PC-3 (cell line): ENCODE data around the gene HARS2. TPM values are rescaled to one million over a fixed set of nuclear protein-coding genes. Genes with fewer than 3 reads are reported as not detected.

ENCODE experiments used
- ATAC-seq: fragments of 200-7000 bp; cut with Tn5 transposase; 2 replicates; pipeline ENCODE4 v1.9.1; 2020; ENCODE audit warnings: mild to moderate bottlenecking, moderate library complexity
- BruUV-seq: library from RNA; stranded (reverse); fragments of 400-500 nt; replicated peaks from 2 replicates; lab custom pipeline; 2021; lab: Mats Ljungman, UMichigan
- CTCF ChIA-PET: fragments of 300-600 bp; sonication (Branson Sonifier 250); formaldehyde crosslinking; loops from one replicate; lab custom pipeline; 2022; ENCODE audit warnings: antibody characterized with exemption; lab: Charles Lee
- POLR2A ChIA-PET: fragments of 300-600 bp; sonication (Branson Sonifier 250); formaldehyde crosslinking; loops from one replicate; lab custom pipeline; 2022; ENCODE audit warnings: antibody characterized with exemption; ENCODE audit not compliant: unreplicated experiment; lab: Charles Lee
- DNase-seq: peaks from one replicate; pipeline ENCODE4 v3.0.0-alpha.2; 2015
- H2AFZ ChIP-seq: fragments of 300-600 bp; sonication (generic); 2 replicates; pipeline ENCODE4 v1.6.0; 2016; ENCODE audit warnings: antibody characterized with exemption, low read length
- H3F3A ChIP-seq: fragments of 300-600 bp; sonication (generic); one replicate; pipeline ENCODE4 v1.6.0; 2017; ENCODE audit warnings: antibody characterized with exemption, low read length, control low read depth, mild to moderate bottlenecking; ENCODE audit not compliant: unreplicated experiment
- H3K27ac ChIP-seq: fragments of 300-600 bp; sonication (generic); 2 replicates; pipeline ENCODE4 v1.5.1; 2016; ENCODE audit warnings: mild to moderate bottlenecking, low read length
- H3K27me3 ChIP-seq: fragments of 300-600 bp; sonication (generic); 2 replicates; pipeline ENCODE4 v1.6.1; 2016; ENCODE audit warnings: low read length, mixed read lengths
- H3K36me3 ChIP-seq: fragments of 300-600 bp; sonication (generic); 2 replicates; pipeline ENCODE4 v1.6.1; 2016; ENCODE audit warnings: low read depth, mixed run types, low read length, mixed read lengths
- H3K4me1 ChIP-seq: fragments of 300-600 bp; sonication (generic); 2 replicates; pipeline ENCODE4 v1.5.1; 2016; ENCODE audit warnings: low read length; ENCODE audit not compliant: insufficient read depth
- H3K4me2 ChIP-seq: fragments of 300-600 bp; sonication (generic); 2 replicates; pipeline ENCODE4 v1.6.0; 2016; ENCODE audit warnings: low read length
- H3K4me3 ChIP-seq: fragments of 300-600 bp; sonication (generic); 2 replicates; pipeline ENCODE4 v1.5.1; 2016; ENCODE audit warnings: mild to moderate bottlenecking, low read length, mixed read lengths
- H3K79me2 ChIP-seq: fragments of 300-600 bp; sonication (generic); 2 replicates; pipeline ENCODE4 v1.6.1; 2017; ENCODE audit warnings: low read length, mixed read lengths
- H3K9ac ChIP-seq: fragments of 300-600 bp; sonication (generic); 2 replicates; pipeline ENCODE4 v1.6.0; 2016; ENCODE audit warnings: mild to moderate bottlenecking, low read length
- H3K9me2 ChIP-seq: fragments of 300-600 bp; sonication (generic); replicated peaks from 2 replicates; pipeline ENCODE4 v1.6.1; 2016; ENCODE audit warnings: mixed run types, low read length, mixed read lengths
- H3K9me3 ChIP-seq: fragments of 300-600 bp; sonication (generic); 2 replicates; pipeline ENCODE4 v1.6.1; 2016; ENCODE audit warnings: low read length, mixed read lengths
- H4K20me1 ChIP-seq: fragments of 300-600 bp; sonication (generic); 2 replicates; pipeline ENCODE4 v1.6.1; 2016; ENCODE audit warnings: low read length, mixed read lengths
- EZH2 ChIP-seq: fragments of 300-600 bp; sonication (generic); IDR thresholded peaks from one replicate; pipeline ENCODE4 v1.6.1; 2017; ENCODE audit warnings: antibody characterized with exemption, mild to moderate bottlenecking, low read length; ENCODE audit not compliant: unreplicated experiment
- EZH2phosphoT487 ChIP-seq: fragments of 300-600 bp; sonication (generic); IDR thresholded peaks from 2 replicates; pipeline ENCODE4 v1.6.1; 2018; ENCODE audit warnings: mild to moderate bottlenecking, antibody characterized with exemption, low read length, borderline replicate concordance
- intact Hi-C: fragments of 100-400 bp; cut with micrococcal nuclease; formaldehyde crosslinking; loops from 2 replicates; pipeline ENCODE4 v1.9.0; 2023
- total RNA-seq: library from RNA; depleted of rRNA; stranded (reverse); fragments of >200 nt; gene quantifications from 2 replicates; pipeline ENCODE4 v1.2.3, GENCODE V29; 2014
- TF ChIP-seq, protein P1 (sequence below): fragments of 300-600 bp; sonication (generic); conservative IDR thresholded peaks from 2 replicates; pipeline ENCODE4 v1.5.1; 2017; ENCODE audit warnings: antibody characterized with exemption, low read depth, mild to moderate bottlenecking, low read length

HARS2 gene
- total RNA-seq, 1 experiment from 2014 or later = 23.3 TPM

GRCh38 chr5:140710899-140711552 is 19.8 kb downstream of the HARS2 start:
- POLR2A ChIA-PET = interaction anchor here (0.5 to 1.3 kb wide), 7 partner anchors 9 to 1440 kb away, joined by 3 to 10 read pairs (median 5); partner anchors contain the start of genes HARS1, HARS2 and ZMAT2
- TF ChIP-seq EZH2 (no peak), EZH2phosphoT487 (no peak)
- TF ChIP-seq, protein P1, sequence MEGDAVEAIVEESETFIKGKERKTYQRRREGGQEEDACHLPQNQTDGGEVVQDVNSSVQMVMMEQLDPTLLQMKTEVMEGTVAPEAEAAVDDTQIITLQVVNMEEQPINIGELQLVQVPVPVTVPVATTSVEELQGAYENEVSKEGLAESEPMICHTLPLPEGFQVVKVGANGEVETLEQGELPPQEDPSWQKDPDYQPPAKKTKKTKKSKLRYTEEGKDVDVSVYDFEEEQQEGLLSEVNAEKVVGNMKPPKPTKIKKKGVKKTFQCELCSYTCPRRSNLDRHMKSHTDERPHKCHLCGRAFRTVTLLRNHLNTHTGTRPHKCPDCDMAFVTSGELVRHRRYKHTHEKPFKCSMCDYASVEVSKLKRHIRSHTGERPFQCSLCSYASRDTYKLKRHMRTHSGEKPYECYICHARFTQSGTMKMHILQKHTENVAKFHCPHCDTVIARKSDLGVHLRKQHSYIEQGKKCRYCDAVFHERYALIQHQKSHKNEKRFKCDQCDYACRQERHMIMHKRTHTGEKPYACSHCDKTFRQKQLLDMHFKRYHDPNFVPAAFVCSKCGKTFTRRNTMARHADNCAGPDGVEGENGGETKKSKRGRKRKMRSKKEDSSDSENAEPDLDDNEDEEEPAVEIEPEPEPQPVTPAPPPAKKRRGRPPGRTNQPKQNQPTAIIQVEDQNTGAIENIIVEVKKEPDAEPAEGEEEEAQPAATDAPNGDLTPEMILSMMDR = no peak
- Histone ChIP-seq H3K9me3 (no peaks in the 10 kb centered on the region), H3K9ac (peak overlapping the region; percentile 67), H3K4me2 (peak overlapping the region; percentile 91), H3K27me3 (no peaks in the 10 kb centered on the region), H2AFZ (peak overlapping the region; percentile 92), H4K20me1 (no peaks in the 10 kb centered on the region), H3F3A (peaks cover 8% of the 10 kb centered on the region), H3K9me2 (no peaks in the 10 kb centered on the region), H3K36me3 (peaks cover 2% of the 10 kb centered on the region; the same call in 1 of the 2 replicates), H3K4me3 (peak overlapping the region; percentile 91), H3K27ac (peak overlapping the region; percentile 85), H3K79me2 (no peaks in the 10 kb centered on the region), H3K4me1 (peaks cover 8% of the 10 kb centered on the region; the same call in 1 of the 2 replicates)
- intact Hi-C loops = loop anchor here (1.0 to 10.0 kb wide), 3 partner anchors 8 to 166 kb away; partner anchors contain the start of genes EIF4EBP3, IK and NDUFA2
- BruUV-seq = TSS peak; percentile 87
- CTCF ChIA-PET = interaction anchor here (0.9 kb wide), 1 partner anchor 9 kb away, joined by 4 read pairs; no protein-coding TSS in a partner anchor
- peak; percentile 94 for ATAC-seq
- DNase-seq = peak; percentile 99

DNA sequence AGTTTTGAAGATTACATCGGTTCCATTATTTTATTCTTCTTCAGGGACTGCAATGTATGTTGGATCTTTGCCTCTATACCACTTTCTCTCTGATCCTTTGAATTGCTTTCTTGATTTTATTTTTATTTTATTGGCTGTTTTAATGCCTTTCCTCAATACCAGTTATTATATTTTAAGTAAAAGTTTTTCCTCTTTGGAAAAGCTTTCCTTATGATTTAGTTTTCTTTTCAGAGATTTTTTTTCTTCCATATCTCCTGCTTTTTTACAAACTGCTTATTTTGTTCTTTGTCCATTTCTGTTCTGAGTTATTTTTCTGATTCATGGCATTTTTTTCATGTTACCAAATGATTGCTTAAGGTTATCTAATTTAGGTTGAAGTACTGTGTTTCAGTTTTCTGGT is 20.5 kb downstream of the HARS2 start:
- H3K27ac ChIP-seq = 0 out of 2 replicates have a peak overlapping the region, but pooled peaks have one; percentile 85
- H3K4me3 ChIP-seq = peak overlapping the region; percentile 54
- ChIA-PET CTCF (interaction anchor here (0.9 kb wide), 1 partner anchor 8 kb away, joined by 4 read pairs; no protein-coding TSS in a partner anchor), POLR2A (interaction anchor here (0.5 to 1.3 kb wide), 2 partner anchors 12 to 1440 kb away, joined by 3 to 8 read pairs; partner anchors contain the start of gene ZMAT2)
- H3K4me2 ChIP-seq = peak overlapping the region; percentile 77
- H3K36me3 ChIP-seq = no peaks in the 10 kb centered on the region; the same call in 1 of the 2 replicates
- H3K27me3 ChIP-seq = no peaks in the 10 kb centered on the region
- no peak overlapping the region for H2AFZ ChIP-seq
- no peaks in the 10 kb centered on the region for H4K20me1 ChIP-seq
- TF ChIP-seq, protein P1 = no peak
- TF ChIP-seq EZH2phosphoT487 (no peak), EZH2 (no peak)
- H3K9ac ChIP-seq = no peak overlapping the region
- BruUV-seq = no TSS peak
- H3K9me3 ChIP-seq = no peaks in the 10 kb centered on the region
- intact Hi-C loops = loop anchor here (1.0 to 10.0 kb wide), 3 partner anchors 8 to 167 kb away; partner anchors contain the start of genes EIF4EBP3, IK and NDUFA2
- DNase-seq (no peak), ATAC-seq (no peak)
- H3F3A ChIP-seq = peaks cover 8% of the 10 kb centered on the region
- H3K4me1 ChIP-seq = peaks cover 8% of the 10 kb centered on the region; the same call in 1 of the 2 replicates
- no peaks in the 10 kb centered on the region for H3K9me2 ChIP-seq
- H3K79me2 ChIP-seq = no peaks in the 10 kb centered on the region
